Stimulated activated CD4-positive, alpha-beta T cell treated with anti-CD3 and anti-CD28 coated beads, TNF-alpha, amount 100 ng/mL, for 48 hours (primary cell): ENCODE data around the gene SEPSECS.

Source experiments
- DNase-seq, 3 donors: peaks; one replicate each; pipeline ENCODE4 v3.0.0-alpha.2; 2020; ENCODE audit warnings: low read depth in 3 of 3

SEPSECS gene

GRCh38 chr4:25110527-25111329, 49.5 kb downstream of the SEPSECS start:
- no peak for DNase-seq

- DNase-seq, result no peak
Measured at GRCh38 chr4:25109511-25109910, 50.7 kb downstream of the SEPSECS start.

- DNase-seq, result no peak
Measured at GRCh38 chr4:25108556-25108955, 51.7 kb downstream of the SEPSECS start.

- DNase-seq, result no peak
Measured at GRCh38 chr4:25107827-25108516, 52.3 kb downstream of the SEPSECS start.

- no peak for DNase-seq
Measured at GRCh38 chr4:25106363-25107151, 53.7 kb downstream of the SEPSECS start.

- no peak for DNase-seq
Measured at GRCh38 chr4:25104591-25104990, 55.7 kb downstream of the SEPSECS start.

- no peak for DNase-seq
Measured at GRCh38 chr4:25103418-25103817, 56.8 kb downstream of the SEPSECS start.

GRCh38 chr4:25101836-25102235, 58.4 kb downstream of the SEPSECS start:
- DNase-seq, result no peak

GRCh38 chr4:25100710-25101109, 59.5 kb downstream of the SEPSECS start:
- no peak for DNase-seq

- no peak for DNase-seq
Measured at GRCh38 chr4:25100021-25100555, 60.2 kb downstream of the SEPSECS start.

GRCh38 chr4:25098964-25099891, 61.0 kb downstream of the SEPSECS start:
- no peak for DNase-seq

GRCh38 chr4:25096981-25097443, 63.2 kb downstream of the SEPSECS start:
- no peak for DNase-seq

- DNase-seq, result no peak
Measured at GRCh38 chr4:25096251-25096980, 63.8 kb downstream of the SEPSECS start.

- no peak for DNase-seq
Measured at GRCh38 chr4:25095837-25096236, 64.4 kb downstream of the SEPSECS start.

GRCh38 chr4:25092139-25092538, 68.1 kb downstream of the SEPSECS start:
- no peak for DNase-seq

GRCh38 chr4:25090516-25090915, 69.7 kb downstream of the SEPSECS start:
- DNase-seq, result no peak

GRCh38 chr4:25089051-25089763, 71.0 kb downstream of the SEPSECS start:
- DNase-seq, result no peak

- DNase-seq, result no peak
Measured at GRCh38 chr4:25088093-25088952, 71.9 kb downstream of the SEPSECS start.

- DNase-seq, result no peak
Measured at GRCh38 chr4:25085671-25086070, 74.6 kb downstream of the SEPSECS start.
